Activated CD8-positive, alpha-beta memory T cell treated with anti-CD3 and anti-CD28 coated beads for 24 hours (primary cell): Measurements from ENCODE around the gene SNX14.

Experiments used
- DNase-seq: peaks from one replicate; pipeline ENCODE4 v3.0.0-alpha.2; 2020

The SNX14 gene

DNA sequence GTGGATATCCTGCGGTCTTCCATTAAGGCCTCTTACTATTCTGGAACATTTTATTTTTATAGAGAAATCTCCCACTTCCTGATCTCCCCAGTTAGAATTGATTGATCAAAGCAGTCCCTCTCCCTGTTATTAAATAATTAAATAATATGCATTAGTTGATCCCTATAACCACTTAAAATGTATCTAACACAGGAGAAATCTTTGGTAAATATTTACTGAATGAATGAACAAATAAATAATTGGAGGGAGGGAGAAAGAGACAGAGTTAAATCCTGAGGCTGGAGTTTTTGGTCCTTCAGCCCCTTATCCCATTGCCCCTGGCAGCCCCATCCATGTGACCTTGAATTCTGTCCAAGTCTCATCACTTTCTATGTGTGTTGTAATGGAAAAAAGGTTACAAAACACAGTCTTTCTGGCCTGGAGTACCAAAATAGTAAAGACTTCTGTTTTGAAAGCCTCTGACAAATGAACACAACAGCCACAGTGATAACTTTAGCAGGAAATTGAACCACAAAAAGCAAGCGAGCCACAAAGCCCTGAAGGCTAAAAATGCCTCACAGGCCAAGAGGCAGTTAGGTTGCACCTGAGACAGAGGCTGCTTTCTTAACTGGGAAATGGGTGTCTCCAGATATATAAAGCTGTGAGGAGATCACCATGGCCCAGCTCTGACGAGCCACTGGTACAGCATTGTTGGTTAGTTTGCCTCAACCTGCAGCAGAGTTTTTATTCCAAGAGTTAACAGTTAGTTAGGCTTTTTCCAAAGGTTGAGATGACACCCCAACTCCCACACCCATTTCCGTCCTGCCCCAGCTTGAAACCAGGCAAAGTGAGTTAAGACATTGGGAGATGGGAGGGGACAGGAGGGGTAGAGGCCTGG, 132.5 kb downstream of the SNX14 start:
- no peak for DNase-seq

DNA sequence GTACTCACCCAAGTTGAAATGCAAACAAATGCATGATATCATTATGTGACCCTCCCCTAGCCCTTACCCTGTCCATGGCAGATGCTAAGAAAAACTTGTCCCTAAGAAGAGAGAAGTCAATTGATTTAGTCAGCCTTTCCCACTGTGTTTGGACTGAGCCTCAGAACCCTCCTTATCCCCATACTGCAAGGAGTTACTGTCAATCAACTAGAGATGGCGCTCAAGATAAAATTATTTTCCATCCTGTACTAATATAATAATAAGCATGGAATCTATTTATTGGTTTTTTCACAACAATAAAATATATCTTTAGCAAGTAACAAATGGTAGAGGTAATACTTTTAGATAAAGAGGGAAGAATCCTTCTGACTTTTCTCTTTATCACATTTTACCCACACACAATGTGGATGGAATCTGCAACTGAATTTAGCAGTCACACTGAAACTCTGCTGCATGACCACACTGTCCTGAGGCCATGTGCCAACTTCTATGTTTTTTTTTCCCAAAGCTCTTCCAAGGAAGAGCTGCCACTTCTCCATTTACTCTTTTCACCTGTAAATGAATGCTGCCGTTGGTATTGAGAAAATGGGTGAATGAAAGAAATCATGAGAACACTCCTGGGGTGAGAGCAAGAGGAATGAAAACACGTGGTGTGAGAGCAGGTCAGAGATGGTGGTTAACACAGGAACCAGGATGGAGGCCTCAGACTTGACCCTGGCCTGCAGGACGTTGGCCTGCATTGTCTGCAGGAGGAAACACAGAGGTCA, 133.3 kb downstream of the SNX14 start:
- DNase-seq = no peak

DNA sequence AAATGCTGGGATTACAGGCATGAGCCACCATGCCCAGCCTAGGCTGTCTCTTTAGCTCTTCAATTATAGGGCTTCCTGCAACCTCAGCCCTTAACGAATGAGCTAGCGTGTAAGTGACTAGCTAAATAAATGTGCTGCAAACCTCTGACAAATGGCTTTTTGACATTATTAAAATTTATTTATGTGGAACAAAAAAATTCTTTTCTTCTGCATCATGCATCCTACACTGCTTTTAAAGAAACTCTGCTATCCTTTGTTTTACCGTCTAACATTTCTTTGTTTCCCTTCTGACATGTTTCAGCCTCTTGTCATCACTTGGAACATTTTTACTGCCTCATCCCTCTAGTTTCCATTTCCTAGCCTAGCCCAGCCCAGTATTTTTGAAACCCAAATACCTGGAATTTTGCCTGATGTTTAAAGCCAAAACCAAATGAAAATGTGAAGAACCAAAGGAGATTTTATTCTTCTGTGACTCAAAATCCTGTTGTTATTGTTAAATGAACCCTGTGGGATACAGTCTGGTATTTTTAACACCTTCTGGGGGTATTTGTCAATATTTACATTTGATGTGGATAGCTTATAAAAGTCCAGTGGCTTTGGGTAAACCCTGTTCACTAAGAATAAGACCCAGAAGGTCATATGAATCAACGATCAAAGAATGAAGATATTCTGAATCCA, 134.3 kb downstream of the SNX14 start:
- DNase-seq = no peak

- DNase-seq = no peak
These were observed 134.9 kb downstream of the SNX14 start for GRCh38 chr6:85458782-85459181.

DNA sequence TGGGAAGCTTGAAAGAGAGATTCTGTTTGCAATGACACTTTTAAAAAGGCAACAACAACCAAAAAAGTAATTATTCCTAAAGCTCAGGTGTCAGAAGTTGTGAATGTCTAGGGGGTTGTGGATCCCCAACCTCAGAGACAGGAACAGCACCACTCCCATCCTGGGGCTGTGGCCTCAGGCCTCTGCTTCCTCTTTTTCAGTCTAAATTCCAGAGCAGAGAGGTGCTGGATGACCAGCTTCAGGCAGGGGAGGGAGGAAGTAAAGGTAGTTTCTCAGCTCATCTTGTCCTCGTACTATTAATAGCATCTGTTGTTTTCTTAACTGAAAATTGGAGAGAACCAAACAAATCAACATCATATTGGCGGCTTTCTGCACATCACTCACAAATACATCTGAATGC, 135.5 kb downstream of the SNX14 start:
- no peak for DNase-seq

- no peak for DNase-seq
These were observed 136.9 kb downstream of the SNX14 start for GRCh38 chr6:85456782-85457181.
